Measurements from ENCODE around the gene SAMHD1.
"Not testable (repeated sequence)": the region's sequence is repeated elsewhere in the genome, so short reads cannot be mapped to it uniquely, and the experiment has no call there.

Gene SAMHD1

DNA sequence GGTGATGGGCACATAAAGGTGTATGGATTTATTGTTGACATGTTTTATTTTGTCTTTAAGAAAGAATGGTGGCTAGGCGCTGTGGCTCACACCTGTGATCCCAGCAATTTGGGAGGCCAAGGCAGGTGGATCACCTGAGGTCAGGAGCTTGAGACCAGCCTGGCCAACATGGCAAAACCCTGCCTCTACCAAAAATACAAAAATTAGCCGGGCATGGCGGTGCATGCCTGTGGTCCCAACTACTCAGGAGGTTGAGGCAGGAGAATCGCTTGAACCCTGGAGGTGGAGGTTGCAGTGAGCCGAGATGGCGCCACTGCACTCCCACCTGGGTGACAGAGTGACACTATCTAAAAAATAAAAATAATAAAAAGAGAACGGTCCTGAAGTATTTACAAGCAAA lies 45.4 kb downstream of the SAMHD1 start:
- DNase-seq, result not testable (repeated sequence)

DNA sequence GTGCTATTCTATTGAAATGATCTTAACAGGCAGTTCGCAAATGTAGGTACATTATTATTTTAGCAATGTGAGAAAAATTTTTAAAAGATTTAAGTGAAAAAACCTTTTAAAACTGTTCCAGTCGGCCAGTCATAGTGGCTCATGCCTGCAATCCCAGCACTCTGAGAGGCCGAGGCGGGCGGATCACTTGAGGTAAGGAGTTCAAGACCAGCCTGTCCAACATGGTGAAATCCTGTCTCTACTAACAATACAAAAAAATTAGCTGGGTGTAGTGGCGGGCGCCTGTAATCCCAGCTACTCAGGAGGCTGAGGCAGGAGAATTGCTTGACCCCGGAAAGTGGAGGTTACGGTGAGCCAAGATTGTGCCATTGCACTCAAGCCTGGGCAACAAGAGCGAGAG lies 45.9 kb downstream of the SAMHD1 start:
- DNase-seq, result not testable (repeated sequence)

DNA sequence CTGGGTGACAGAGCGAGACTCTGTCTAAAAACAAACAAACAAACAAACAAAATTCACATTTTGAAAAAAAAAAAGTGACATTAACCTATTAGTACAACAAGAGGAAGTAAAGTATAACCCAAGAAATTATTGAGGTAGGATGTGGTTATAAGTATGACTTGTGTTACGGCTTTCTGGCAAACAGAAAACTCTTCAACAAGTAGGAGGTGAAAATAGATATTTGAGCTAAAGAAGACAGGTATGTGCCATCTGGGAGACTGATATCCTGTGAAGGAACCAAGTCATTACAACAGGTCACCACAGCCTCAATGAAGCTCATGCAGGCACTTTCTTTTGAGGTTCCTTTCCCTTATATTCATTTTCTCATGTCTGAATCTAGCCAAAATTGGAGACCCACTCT lies 46.8 kb downstream of the SAMHD1 start:
- DNase-seq, result no peak

DNA sequence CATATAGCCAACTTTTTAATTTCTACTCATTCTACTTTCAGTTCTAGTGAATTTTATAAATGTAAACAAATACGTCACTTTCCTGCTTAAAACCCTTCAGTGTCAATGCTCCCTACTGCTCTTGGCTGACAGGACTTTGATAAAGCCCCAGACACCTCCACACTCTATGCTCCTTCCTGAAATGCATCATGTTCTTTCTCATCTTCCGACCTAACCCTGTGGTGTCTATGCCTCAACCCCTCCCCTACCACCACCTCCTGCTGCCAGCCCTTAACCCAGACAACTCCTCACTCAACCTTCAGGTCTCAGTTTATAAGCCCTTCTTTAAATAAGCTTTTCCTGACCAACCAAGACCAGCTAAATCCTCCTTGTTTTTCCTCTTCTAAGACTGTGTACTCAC lies 56.5 kb downstream of the SAMHD1 start:
- DNase-seq, result no peak

DNA sequence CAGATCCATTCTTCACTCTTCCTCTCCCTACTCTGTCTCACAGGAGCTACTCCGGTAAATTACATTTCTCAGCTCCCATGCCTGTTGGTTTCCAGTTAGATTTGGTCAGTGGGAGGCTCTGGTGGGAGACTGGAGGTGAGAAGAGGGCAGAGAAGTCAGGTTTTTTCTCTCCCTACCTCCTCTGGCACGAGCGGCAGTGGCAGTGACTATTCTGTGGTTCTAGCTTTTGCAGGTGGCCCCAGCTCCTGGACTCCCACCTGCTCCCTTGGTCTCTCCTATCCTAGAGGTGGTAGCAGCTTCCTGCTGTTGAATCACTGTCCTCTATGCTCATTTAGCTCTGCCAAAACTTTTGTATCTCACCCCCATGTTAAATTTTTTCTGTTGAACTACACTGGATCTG lies 57.7 kb downstream of the SAMHD1 start:
- no peak for DNase-seq

DNA sequence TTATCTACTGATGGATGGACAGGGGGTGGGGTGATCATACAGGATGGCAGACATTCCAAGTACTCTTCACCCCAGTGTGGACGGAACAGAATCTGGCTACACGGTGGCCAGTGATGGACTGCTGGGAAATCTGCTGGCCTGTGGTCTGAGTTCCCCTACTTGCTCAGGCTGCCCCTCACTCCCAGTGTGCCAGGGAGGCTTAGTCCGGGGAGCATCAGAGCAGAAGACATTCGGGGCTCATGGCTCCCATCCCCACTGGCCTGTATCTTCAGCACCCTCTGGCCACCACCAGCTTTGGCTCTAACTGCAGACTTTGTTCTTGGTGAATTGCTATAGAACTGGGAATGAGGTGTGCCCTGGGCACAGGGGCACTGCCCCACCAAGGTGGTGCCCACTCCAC lies 60.3 kb downstream of the SAMHD1 start:
- DNase-seq, result no peak

DNA sequence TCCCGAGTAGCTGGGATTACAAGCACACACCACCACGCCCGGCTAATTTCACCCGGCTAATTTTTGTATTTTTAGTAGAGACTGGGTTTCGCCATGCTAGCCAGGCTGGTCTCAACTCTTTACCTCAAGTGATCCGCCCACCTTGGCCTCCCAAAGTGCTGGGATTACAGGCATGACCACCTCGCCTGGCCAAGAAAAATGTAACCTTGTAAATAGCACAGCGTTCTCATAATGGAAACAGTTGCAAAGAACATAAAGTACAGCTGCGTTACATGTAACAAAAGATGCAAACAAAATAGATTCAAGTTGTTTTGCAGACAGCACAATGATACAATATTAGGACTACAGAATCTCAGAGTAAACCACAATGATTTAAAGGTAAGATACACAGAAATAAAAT lies 60.9 kb downstream of the SAMHD1 start:
- DNase-seq, result no peak

DNA sequence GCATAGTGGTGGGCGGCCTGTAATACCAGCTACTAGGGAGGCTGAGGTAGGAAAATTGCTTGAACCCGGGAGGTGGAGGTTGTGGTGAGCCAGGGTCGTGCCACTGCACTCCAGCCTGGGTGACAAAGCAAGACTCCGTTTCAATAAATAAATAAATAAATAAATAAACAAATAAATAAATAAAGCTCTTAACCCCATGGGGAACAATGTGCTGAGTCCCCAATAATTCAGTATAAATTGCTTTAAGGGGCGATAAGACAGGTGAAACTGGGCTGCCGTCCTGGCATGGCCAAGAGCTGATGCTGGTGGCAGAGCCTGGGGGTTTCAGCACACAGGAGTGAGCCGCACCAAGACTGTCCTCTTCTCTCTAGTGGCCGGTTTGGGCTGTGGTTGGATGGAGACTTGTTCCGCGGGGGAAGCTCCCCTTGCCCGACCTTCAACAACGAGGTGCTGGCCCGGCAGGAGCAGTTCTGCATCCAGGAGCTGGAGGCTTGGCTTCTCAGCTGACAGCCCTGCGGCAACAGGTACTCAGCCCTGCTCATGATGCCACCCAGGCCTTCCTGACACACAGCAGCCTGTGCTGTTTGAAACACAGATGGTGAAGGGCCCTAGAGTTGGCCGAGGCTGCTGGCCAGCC lies 62.5 kb downstream of the SAMHD1 start:
- DNase-seq, result no peak

DNA sequence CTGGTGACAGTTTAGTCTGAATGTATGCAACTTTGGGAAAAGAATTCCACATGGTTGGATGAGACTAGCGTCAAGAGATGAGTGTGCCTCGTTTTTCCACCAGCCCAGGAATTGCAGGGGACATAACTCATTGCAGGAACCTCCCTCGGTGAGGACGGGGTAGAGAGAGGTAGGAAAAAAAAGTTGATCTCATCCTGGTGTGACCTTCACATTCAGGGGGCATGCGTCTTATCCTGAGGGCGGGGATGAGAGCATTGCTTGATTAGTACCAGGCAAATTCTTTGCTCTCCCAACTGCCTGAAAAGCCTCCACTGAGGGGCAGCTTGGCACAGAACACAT lies 63.8 kb downstream of the SAMHD1 start:
- no peak for DNase-seq

DNA sequence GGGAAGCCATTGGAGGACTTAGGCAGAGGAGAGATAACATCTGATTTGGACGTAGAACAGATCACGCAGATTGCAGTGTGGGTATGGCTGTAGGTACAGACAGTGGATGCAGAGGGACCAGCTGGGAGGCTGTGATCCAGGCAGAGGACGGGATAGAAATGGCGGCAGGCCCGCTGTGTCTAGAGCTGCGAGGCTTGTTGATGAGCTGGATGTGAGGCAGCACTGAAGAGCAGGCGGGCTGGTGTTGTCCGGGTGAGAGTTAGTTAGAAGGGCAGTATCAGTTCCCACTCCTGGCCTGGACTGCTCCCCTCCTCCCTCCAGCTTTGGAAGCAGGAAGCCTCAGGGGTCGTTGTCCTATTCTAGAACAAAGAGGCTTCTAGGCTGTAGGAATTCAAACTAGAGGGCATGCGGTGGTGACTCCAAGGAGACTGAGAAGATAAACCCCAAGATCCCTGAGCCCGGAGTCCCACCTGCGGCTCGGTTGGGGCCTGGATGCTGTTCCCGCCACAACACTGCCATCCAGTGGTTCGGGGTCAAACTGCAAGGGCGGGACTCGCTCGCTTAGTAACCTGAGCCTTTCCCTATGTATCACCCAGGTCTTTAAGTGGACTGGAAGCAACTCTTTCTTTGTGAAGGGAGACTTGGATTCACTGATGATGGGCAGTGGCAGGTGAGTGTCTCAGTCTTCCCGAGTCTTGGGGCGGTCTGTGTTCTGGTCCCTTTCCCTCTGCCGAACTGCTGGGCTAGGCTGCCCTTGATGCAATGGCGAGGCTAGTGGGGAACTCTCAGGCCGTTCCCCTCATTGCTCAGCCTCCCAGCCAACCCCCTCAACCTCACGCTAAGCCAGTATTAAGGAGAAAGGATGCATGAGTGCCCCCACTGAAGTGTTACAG lies 64.4 kb downstream of the SAMHD1 start:
- peak; percentile 76 for DNase-seq

DNA sequence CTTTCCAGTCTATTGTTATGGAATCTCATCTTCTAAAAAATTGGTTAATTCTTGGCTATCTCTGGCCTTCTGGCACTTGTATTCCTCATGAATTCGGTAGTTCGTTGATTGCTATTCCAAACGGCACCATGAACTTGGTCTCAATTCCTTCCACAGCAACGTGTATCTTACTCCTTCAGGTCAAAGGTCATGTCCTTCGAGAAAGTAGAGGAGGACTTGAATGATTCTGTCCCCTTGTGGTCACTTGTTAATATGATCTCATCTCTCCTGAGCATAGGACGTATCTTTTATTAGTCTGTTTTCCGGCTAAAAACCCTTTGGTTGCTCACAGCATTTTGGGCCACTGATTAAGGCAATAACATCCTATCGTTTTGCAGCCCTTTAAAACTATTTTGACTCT lies 66.2 kb downstream of the SAMHD1 start:
- DNase-seq, result no peak

DNA sequence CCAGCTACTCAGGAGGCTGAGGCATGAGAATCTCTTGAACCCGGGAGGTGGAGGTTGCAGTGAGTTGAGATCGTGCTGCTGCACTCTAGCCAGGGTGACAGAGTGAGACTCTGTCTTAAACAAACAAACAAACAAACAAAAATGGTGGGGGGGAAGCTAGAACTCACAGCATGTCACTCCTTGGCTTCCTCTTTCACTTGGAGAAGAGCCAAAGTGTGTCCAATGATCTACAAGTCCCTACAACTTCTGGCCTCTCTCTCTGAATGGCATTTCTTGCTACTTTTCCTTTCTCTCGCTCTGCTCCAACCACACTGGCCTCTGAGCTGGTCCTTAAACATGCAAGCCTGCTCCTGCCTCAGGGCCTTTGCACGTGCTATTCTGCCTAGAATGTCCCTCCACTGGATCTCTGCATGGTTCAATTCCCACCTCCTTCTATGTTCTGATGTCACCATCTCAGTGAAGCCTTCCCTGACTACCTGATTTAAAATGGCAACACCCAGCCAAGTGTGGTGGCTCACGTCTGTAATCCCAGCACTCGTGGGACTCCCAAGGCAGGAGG lies 67.5 kb downstream of the SAMHD1 start:
- DNase-seq, result no peak

DNA sequence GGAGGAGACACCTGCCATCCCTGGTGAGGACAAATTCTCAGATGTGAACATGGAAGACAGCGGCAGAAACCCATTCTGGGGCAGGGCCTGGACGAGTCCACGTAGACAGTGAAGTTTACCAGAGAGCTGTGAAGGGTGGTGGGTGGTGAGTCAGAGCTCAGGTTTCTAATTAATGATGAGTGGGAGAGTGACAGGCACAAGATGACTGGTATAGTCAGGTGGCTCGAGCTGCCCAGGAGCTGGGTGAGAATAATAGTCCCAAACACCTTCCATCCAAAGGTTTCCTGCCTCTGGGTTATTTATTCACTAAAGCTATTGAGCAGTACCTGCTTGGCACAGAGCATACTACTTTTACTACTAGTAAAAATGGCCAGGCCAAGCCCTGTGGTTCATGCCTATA lies 69.6 kb downstream of the SAMHD1 start:
- no peak for DNase-seq

DNA sequence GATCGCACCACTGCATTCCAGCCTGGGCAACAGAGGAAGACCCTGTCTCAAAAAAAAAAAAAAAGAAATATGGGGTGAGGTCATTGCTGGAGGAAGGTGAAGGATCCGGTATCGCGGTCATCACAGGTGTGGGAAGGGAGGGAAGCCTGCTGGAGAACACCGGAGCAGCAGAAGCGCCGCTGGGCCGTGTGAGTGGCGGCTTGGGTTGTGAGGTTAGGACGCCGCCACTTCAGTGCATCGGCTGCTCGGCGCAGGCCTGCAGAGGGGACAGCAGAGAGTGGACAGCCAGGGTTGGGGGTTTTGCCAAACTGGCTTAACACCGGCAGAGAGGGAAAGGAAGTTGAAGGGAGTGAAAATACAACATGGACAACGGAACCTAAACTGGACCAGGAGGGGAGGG lies 70.2 kb downstream of the SAMHD1 start:
- DNase-seq, result no peak

DNA sequence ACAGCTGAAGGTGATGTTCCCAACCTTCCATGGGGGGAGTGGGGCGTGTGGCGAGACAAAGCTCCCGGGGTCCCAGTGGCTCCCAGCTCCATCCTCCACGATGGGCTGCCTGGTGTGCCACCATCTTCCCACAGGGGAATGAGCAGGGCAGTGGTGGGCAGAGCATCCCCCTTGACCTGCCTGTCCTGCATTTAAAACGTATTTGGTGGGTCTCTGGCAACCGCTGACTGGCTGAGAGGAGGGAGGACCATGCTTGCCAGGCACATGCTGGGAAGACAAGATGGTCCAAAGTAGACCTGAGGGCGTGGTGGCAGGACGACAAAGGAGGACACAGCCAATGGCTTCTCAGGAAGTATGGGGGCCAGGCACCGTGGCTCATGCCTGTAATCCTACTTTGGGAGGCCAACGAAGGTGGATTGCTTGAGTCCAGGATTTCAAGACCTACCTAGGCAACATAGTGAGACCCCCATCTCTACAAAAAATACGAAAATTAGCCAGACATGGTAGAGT lies 70.7 kb downstream of the SAMHD1 start:
- no peak for DNase-seq

DNA sequence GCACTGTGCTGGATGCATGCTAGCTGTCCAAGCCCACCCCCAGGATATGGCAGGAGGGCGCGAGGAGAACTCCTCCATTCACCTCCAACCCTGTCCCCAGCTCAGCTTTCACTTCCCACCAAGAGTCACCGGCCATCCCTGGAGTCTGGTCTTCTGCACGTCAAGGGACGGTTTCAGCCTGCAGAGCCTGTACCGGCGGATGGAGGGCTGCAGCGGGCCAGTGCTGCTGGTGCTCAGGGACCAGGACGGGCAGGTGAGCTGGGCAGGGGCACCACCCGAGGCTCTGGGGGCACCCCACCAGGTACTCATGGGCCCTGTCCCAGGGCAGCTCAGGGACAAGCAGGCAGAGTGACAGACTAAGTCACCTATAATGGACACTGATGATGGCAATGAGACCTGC lies 72.6 kb downstream of the SAMHD1 start:
- DNase-seq, result no peak

DNA sequence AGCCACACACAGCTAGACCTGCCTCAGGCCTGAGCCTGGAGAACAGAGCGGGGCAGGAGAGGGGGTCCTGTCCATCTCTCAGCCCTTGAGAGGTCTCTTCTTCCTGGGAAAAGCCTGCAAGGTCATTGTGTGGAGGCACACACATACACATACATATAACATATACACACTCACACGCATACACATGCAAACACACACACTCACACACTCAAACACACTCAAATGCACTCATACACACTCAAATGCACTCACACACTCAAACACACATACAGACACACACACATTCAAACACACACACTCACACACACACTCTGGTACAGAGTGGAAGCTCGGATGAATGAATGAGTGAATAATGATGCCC lies 75.1 kb downstream of the SAMHD1 start:
- no peak for DNase-seq

DNA sequence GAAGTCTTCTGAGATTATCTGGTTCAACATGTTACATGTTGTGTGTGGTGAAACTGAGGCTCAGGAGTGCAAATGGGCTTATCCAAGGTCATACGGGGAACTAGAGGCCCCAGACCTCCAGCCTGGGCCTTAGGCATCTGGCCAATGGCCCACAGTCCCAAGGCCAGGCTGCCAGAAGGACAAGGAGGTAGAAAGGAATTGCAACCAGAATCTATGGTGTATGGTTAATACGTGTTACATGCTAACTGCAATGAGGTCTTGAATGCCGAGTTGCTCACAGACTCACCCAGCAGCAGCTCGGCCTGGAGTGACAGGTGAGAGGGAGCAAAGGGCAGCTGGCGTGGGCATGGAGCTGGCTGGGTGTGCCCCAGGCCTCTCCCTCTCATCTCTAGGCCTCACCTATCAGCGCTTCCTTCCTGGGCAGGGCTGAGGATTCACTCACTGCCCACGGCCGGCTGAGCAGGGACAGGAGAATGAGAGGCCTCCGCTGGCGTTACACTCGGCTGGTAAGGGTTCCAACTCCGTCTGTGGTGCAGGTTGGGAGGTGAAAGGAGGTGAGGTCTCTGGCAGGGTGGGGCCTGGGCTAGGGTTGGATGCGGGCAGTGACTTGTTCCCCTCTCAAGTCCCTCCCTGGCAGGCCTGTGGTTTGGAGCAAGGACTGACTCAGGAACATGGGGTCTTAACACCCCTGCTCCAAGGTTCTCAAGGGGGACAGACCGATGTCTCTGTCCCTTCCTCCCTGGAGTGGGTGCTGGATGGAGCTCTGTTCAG lies 75.6 kb downstream of the SAMHD1 start, which contains the start of gene TLDC2:
TSS of gene TLDC2 (plus strand) at position 437 of the 771 bp plus-strand sequence. CDS start at position 474, 37 bp downstream.
- DNase-seq, result no peak

DNA sequence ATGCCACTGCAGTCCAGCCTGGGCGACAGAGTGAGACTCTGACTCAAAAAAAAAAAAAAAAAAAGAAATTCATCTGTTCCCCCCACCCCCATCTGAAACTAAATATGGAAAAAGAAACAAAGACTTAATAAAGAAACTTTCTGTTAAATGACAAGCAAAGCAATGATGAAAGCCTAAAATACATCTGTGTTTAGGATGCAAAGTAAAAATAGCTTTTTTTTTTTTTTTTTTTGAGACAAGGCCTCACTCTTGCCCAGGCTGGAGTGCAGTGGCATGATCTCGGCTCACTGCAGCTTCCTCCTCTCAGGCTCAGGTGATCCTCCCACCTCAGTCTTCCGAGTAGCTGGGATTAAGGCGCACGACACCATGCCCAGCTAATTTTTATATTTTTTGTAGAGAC lies 76.4 kb downstream of the SAMHD1 start:
- not testable (repeated sequence) for DNase-seq

DNA sequence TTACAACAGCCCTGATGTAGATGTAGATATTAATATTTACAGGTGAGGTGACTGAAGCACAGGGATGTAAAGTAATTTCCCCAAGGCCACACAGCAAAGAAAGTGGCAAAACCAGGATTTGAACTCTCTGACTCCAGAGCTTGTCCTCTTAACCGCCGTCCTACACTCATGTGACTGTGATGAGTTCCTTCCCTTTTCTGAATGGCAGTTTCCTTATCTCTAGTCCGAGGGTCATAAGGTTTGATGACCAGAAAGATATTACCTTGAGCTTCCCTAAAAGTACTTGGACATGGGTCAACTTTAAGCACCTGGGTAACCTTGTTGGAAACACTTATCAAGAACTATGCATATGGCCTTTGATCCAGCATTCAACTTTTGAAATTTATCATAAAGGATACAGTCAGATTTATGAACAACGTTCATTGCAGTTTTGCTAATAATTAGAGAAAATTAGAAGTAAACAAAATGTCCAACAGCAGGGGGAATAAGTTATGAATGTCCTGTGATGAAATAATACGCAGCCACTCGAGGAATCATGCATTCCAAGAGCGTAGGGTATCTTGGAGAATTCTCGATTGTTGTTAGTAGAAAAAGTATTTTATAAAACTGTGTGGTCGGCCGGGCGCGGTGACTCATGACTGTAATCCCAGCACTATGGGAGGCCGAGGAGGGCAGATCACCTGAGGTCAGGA lies 77.9 kb downstream of the SAMHD1 start:
- DNase-seq, result no peak

DNA sequence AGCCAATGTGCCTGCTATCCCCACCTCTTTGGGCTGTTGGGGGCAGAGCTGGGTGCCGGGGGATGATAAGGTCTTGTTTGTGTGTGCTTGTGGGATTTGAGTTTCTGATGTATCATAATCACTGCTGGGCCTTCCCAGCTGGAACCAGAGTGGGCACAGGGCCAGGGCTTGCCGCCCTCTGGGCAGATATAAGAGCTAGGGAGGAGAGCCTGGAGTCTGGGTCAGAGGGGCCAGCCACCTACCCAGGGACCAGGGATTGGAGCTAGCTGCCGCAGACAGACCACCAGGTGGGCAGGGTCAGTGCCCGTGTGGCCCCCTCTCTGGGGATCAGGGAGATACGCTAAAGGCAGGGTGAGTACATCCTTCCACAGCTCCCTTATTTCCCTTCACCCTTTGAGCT lies 78.7 kb downstream of the SAMHD1 start:
- no peak for DNase-seq
